GM19193 (cell line): ENCODE measurements around the gene UBTD2.
A peak's percentile ranks its signal among the peaks of the same experiment; 100 is the strongest.

Source experiments
- POLR2A ChIP-seq: IDR thresholded peaks from 4 replicates; pipeline ENCODE4 v1.6.1; 2011; ENCODE audit not compliant: insufficient read depth, insufficient read length; ENCODE audit errors: extremely low read depth

The UBTD2 gene

GRCh38 chr5:172302047-172302710, 18.6 kb upstream of the UBTD2 start:
- TF ChIP-seq POLR2A, result no peak

DNA sequence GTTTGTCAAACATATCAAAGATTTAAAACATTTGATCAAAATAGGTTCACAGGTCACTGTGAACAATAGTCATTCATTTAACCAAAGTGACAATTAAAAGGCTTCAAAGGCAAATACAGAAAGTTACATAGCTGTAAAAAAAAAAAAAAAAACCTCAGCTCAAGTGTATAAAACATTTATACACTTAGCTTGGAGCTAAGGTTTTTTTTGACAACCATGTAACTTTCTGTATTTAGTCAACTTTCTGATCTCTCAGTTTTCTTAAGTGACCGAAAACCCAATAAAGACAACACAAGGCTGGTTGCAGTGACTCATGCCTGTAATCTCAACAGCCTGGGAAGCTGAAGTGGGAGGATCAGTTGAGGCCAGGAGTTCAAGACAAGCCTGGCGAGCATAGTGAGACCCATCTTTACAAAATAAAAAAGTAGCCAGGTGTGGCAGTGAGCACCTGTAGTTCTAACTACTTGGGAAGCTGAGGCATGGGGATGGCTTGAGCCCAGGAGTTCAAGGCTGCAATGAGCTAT, 16.4 kb upstream of the UBTD2 start:
- TF ChIP-seq POLR2A, result no peak

GRCh38 chr5:172294831-172295230, 11.3 kb upstream of the UBTD2 start:
- no peak for TF ChIP-seq POLR2A

DNA sequence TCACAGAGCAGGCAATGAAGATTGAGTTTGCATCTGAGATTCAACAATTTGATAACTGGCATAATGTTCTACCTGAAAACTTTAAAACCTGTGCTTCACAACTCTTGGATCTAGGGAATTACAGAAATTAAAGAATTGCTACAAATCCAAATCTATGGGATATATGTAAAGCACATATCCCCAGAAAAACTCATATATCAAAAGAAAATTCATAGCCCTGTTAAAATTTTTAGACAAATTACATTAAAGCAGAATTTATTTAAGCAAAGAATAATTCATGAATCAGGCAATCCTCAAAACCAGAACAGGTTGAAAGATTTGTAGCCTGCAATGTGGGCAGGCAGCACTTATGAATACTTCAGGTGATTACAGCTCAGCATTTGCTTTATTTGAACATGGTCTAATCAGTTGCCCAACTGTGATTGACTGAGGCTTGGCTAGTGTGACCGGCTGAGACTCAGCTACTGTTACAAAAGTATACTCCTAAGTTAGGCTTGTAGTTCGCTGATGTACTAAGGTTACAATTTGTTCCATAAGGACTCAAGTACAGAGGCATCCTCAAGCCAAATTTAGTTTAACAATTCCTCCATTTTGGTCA, 10.3 kb upstream of the UBTD2 start:
- no peak for TF ChIP-seq POLR2A

DNA sequence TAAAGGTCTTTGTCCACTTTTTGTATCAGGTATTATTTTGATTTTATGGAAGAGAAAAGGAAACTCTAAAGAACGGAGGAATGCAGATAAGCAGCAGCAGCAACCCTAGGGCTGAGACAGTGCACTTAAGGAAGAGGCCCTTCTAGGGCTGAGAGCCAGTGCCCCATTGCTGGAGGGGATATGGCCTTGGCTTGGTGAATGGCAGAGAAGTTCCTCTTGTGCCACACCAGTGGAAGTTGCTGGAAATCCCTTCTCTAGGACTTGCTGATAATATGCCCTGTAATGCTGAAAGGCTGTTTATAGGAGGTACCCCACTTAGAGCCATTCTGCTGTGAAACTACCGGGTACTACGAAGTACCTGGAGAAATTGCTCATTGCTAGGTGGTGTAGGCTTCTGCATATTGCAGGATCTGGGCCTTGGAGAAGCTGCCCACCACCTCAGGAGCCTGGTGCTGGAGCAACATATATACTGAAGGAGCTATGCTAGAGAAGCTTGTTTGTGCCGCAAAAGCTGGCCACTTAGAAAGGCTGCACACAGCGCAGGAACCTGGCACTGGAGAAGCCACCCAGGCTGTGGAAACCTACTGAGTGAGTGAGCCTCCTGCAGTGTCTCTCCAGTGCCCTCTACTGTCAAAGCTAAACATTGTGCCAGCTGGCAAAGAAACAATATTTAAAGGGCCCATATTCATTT, 9.6 kb upstream of the UBTD2 start:
- TF ChIP-seq POLR2A, result no peak

GRCh38 chr5:172288465-172288864, 4.9 kb upstream of the UBTD2 start:
- no peak for TF ChIP-seq POLR2A

- no peak for TF ChIP-seq POLR2A
These were observed 1.9 kb upstream of the UBTD2 start for GRCh38 chr5:172285226-172286143.

DNA sequence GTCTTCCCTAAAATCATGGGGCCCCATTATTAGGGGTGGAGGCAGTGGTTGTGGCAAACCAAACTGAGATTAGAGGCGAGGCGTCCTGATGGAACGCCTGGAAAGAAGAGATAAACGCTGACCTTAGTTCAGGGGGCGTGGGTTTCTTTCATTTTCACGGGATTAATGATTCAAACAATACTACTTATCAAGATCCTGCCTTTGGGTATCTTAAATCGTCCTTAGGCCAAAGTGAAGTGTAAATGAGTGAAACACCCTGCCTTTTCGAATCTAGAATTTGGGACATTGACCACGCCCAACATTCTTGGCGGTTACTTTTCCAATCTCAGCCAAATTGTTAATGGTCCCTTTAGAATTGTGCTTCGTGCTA, 1.0 kb upstream of the UBTD2 start:
- TF ChIP-seq POLR2A, result no peak

GRCh38 chr5:172283862-172284610, 472 bp upstream of the UBTD2 start:
- TF ChIP-seq POLR2A, result peak; percentile 73

GRCh38 chr5:172282272-172283019, 1.1 kb downstream of the UBTD2 start:
- TF ChIP-seq POLR2A, result no peak

DNA sequence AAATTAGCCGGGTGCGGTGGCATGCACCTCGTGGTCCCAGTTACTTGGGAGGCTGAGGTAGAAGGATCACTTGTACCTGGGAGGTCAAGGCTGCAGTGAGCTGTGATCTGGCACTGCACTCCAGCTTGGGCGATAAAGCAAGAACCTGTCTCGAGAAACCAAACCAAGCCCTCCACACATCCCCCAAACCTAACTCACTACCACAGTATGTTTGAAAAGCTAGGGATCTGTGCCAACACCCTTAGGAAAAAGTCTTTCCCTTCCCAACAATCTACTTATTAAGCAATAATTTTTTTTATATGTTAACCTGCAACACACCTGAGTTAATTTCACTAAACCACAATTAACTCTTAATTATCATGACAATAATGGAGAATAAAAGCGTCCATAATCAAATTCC, 2.2 kb downstream of the UBTD2 start:
- TF ChIP-seq POLR2A, result no peak

- TF ChIP-seq POLR2A, result no peak
These were observed 2.6 kb downstream of the UBTD2 start for GRCh38 chr5:172280929-172281328.

DNA sequence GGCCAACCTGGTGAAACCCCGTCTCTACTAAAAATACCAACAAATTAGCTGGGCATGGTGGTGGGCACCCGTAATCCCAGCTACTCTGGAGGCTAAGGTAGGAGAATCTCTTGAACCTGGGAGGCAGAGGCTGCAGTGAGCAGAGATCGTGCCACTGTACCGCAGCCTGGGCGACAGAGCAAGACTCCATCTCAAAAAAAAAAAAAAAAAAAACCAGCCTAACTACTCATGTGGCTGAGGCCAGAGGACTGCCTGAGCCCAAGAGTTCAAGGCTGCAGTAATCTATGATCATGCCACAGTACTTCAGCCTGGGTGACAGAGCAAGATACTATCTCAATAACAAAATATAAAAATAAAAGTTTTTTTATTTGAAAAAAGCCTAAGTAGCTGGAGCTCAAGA, 3.2 kb downstream of the UBTD2 start:
- no peak for TF ChIP-seq POLR2A

DNA sequence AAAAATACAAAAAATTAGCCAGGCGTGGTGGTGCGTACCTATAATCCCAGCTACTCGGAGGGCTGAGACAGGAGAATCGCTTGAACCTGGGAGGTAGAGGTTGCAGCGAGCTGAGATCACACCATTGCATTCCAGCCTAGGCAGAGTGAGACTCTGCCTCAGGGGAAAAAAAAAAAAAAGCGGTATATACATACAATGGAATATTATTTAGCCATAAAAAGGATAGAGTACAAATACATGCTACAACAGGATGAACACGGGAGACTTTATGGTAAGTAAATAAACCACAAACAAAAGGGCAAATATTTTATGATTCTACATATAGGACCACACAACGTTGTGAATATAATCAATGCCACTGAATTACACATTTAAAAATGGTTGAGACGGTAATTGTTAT, 5.2 kb downstream of the UBTD2 start:
- no peak for TF ChIP-seq POLR2A

DNA sequence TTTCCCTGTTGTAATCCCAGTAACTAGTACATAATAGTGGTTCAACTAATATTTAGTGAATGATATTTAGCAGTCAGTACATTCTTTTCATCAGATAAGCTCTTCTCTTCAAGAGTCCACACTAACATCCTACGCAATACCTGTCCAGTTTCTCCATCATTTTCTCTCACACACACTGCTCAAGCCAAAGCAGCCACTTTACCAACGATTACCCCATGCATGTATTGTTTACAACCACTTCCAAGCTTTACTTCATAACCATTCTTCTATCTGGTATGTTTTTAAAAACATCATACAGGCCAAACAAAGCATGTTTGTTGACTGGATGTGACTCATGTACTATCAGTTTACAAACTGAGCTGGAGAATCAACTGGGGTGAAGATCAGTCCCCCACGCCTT, 7.3 kb downstream of the UBTD2 start:
- TF ChIP-seq POLR2A, result no peak
